Measurements from ENCODE around the gene CCDC102A. TPM values are rescaled to one million over a fixed set of nuclear protein-coding genes. Genes with fewer than 3 reads are reported as not detected.

The CCDC102A gene
- total and polyA plus RNA-seq, 10 of the 15 experiments (the other 5 are each of a cell fraction or from before 2014, with no cell fraction given) = 0.03 to 5.9 (median 2.4) TPM

DNA sequence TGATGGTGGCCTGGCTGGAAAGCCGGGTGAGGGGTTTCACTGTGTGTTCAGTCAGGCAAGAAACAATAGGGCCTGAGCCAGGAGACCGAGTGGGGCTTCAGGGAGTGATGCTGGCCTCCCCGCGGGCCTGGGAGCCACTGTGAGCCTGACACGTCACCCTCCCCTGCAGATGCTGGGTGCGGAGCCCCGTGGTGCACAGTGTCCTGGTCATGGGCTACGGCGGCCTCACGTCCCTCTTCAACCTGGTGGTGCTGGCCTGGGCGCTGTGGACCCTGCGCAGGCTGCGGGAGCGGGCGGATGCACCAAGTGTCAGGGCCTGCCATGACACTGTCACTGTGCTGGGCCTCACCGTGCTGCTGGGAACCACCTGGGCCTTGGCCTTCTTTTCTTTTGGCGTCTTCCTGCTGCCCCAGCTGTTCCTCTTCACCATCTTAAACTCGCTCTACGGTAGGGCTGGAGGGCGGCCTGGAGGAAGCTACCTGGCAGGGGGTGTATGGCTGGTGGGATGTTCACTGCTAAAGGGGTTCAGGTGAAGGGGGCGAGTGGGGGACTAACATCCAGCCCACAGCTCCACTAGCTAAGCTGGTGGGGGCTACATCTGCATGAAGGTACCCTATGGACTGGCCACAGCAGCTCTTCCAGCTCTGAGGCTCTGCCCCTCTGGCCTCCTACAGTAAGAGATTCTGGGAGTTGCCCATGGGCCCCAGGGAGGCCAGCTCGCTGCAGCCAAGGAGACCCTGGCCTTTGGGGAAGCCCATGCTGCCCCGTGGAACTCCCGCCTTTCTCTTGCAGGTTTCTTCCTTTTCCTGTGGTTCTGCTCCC is 38.5 kb upstream of the CCDC102A start:
- H3K9ac ChIP-seq (ENCODE audit: control insufficient read depth, insufficient read depth, low read length) = no peak overlapping the region
- SMC1A ChIA-PET (ENCODE audit: uncharacterized antibody, unreplicated experiment) = interaction anchor here (1.1 to 5.2 kb wide), 11 partner anchors 11 to 161 kb away, joined by 3 to 54 read pairs (median 7); partner anchors contain the start of genes ADGRG5 and KATNB1
- 87% methylated on average over 24 of the region's 24 CpGs for WGBS (ENCODE audit: insufficient coverage, insufficient replicate concordance, low lambda C conversion rate, missing lambda C conversion rate)
- no peak overlapping the region for H3K4me3 ChIP-seq
- no peak for DNase-seq (ENCODE audit: low read depth, low spot score)
- FAIRE-seq = no peak
- POLR2A ChIA-PET = no interaction called here
- no peak overlapping the region for H3K27ac ChIP-seq (ENCODE audit: control insufficient read depth, insufficient read depth)
- no TSS peak for BruUV-seq (replicated peaks)
- TF ChIP-seq POLR2A (IDR thresholded peaks at IDR 0.05; ENCODE audit: low read depth, low read length) = peak; percentile 22; the same call in 1 of the 2 replicates
- TF ChIP-seq MYC (IDR thresholded peaks at IDR 0.05; ENCODE audit: insufficient read depth, insufficient read length, insufficient replicate concordance, low read length, severe bottlenecking) = no peak
- in situ Hi-C loops (cut with MboI) = no loop called here
- H3K36me3 ChIP-seq (ENCODE audit: control insufficient read depth in 2 of 2, insufficient read depth in 2 of 2, low read length in 1 of 2) = peaks cover 5 to 7% of the 10 kb centered on the region in 2 experiments
- no peak overlapping the region for H2AFZ ChIP-seq (ENCODE audit: control insufficient read depth, low read depth, low read length)
- no peak overlapping the region for H3K4me2 ChIP-seq (ENCODE audit: control insufficient read depth, insufficient read depth)
- intact Hi-C loops (cut with micrococcal nuclease; ENCODE audit: unreplicated experiment) = loop anchor here (5.0 kb wide), 2 partner anchors 162 to 432 kb away; partner anchors contain the start of gene KATNB1
- H3K4me1 ChIP-seq (ENCODE audit: control insufficient read depth, insufficient read depth, low read length) = no peaks in the 10 kb centered on the region
- H4K20me1 ChIP-seq (ENCODE audit: control insufficient read depth, insufficient read depth) = no peaks in the 10 kb centered on the region
- H3K79me2 ChIP-seq (ENCODE audit: control insufficient read depth, insufficient read depth, low read length) = no peaks in the 10 kb centered on the region
- RAD21 ChIA-PET (ENCODE audit: unreplicated experiment) = interaction anchor here (0.8 to 3.8 kb wide), 11 partner anchors 18 to 128 kb away, joined by 3 to 36 read pairs (median 7); partner anchors contain the start of genes CIAPIN1 and COQ9
- no peaks in the 10 kb centered on the region for H3K27me3 ChIP-seq (replicated peaks in 1 of 2; ENCODE audit: control insufficient read depth in 2 of 2, insufficient read depth in 2 of 2, low read length in 1 of 2)
- no peaks in the 10 kb centered on the region for H3K9me3 ChIP-seq (replicated peaks; ENCODE audit: control insufficient read depth, insufficient read depth, low read length)
- no peak for ATAC-seq
- CTCF ChIA-PET = interaction anchor here (0.7 to 6.1 kb wide), 24 partner anchors 11 to 274 kb away, joined by 3 to 118 read pairs (median 5); partner anchors contain the start of gene KATNB1

DNA sequence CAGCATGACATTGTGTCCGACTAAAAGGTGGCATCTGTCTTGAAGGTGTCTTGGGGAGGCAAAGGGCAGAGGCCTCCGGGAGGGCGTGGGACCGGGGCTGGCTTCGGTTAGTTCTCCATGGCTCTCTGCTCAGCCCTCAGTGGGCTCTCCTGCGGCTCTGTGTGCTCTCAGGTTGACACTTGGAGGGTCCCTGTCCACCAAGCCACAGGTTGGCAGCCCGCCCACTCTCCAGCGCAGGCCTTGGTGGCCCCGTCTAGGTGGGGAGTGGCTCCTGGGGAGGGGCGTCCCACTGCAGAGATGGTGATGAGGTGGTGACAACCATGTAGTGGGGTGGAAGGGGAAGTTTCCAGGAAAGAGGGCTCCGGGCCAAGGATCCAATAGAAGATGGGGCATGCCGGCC is 37.7 kb upstream of the CCDC102A start:
- WGBS (ENCODE audit: insufficient coverage, insufficient replicate concordance, low lambda C conversion rate, missing lambda C conversion rate) = 85% methylated on average over 12 of the region's 12 CpGs
- H3K36me3 ChIP-seq (ENCODE audit: control insufficient read depth in 2 of 2, insufficient read depth in 2 of 2, low read length in 1 of 2) = peaks cover 5 to 11% of the 10 kb centered on the region in 2 experiments

More for the DNA sequence above, 37.7 kb upstream of the CCDC102A start:
- Histone ChIP-seq H3K4me2 (ENCODE audit: control insufficient read depth, insufficient read depth) (no peak overlapping the region), H3K9me3 (replicated peaks; ENCODE audit: control insufficient read depth, insufficient read depth, low read length) (no peaks in the 10 kb centered on the region; the same call in 2 of the 3 replicates), H2AFZ (ENCODE audit: control insufficient read depth, low read depth, low read length) (no peak overlapping the region), H3K79me2 (ENCODE audit: control insufficient read depth, insufficient read depth, low read length) (no peaks in the 10 kb centered on the region), H3K4me1 (ENCODE audit: control insufficient read depth, insufficient read depth, low read length) (no peaks in the 10 kb centered on the region), H4K20me1 (ENCODE audit: control insufficient read depth, insufficient read depth) (no peaks in the 10 kb centered on the region), H3K27ac (ENCODE audit: control insufficient read depth, insufficient read depth) (no peak overlapping the region), H3K4me3 (no peak overlapping the region), H3K9ac (ENCODE audit: control insufficient read depth, insufficient read depth, low read length) (no peak overlapping the region), H3K27me3 (replicated peaks in 1 of 2; ENCODE audit: control insufficient read depth in 2 of 2, insufficient read depth in 2 of 2, low read length in 1 of 2) (no peaks in the 10 kb centered on the region)
- ChIA-PET SMC1A (ENCODE audit: uncharacterized antibody, unreplicated experiment) (interaction anchor here (3.5 to 5.2 kb wide), 2 partner anchors 29 to 73 kb away, joined by 23 to 54 read pairs; no protein-coding TSS in a partner anchor), CTCF (interaction anchor here (1.1 to 3.3 kb wide), 5 partner anchors 8 to 20 kb away, joined by 3 to 25 read pairs (median 4); no protein-coding TSS in a partner anchor), POLR2A (no interaction called here), RAD21 (ENCODE audit: unreplicated experiment) (no interaction called here)
- DNase-seq (ENCODE audit: low read depth, low spot score) = no peak
- intact Hi-C loops (cut with micrococcal nuclease; ENCODE audit: unreplicated experiment) (no loop called here), in situ Hi-C loops (cut with MboI) (no loop called here)
- no TSS peak for BruUV-seq (replicated peaks)
- no peak for ATAC-seq
- no peak for FAIRE-seq
- TF ChIP-seq BRCA1 (IDR thresholded peaks at IDR 0.05; ENCODE audit: low read depth, low read length) (no peak), YY1 (IDR thresholded peaks at IDR 0.05; ENCODE audit: low read depth, low read length) (no peak), BMI1 (IDR thresholded peaks at IDR 0.05; ENCODE audit: borderline replicate concordance) (no peak), EED (IDR thresholded peaks at IDR 0.05; ENCODE audit: low read depth) (no peak), ZNF24 (IDR thresholded peaks at IDR 0.05) (no peak), MXI1 (IDR thresholded peaks at IDR 0.05; ENCODE audit: low read depth, low read length) (no peak), EGR1 (IDR thresholded peaks at IDR 0.05; ENCODE audit: borderline replicate concordance in 1 of 2, low read depth in 2 of 2, low read length in 2 of 2) (no peak), NRF1 (conservative IDR thresholded peaks at IDR 0.05; ENCODE audit: low read depth, low read length) (no peak), RAD21 (IDR thresholded peaks at IDR 0.05; ENCODE audit: insufficient read depth, low read depth, low read length) (no peak)
- TF ChIP-seq, protein P1, sequence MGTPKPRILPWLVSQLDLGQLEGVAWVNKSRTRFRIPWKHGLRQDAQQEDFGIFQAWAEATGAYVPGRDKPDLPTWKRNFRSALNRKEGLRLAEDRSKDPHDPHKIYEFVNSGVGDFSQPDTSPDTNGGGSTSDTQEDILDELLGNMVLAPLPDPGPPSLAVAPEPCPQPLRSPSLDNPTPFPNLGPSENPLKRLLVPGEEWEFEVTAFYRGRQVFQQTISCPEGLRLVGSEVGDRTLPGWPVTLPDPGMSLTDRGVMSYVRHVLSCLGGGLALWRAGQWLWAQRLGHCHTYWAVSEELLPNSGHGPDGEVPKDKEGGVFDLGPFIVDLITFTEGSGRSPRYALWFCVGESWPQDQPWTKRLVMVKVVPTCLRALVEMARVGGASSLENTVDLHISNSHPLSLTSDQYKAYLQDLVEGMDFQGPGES (IDR thresholded peaks at IDR 0.05) = no peak
- TF ChIP-seq, protein P2, sequence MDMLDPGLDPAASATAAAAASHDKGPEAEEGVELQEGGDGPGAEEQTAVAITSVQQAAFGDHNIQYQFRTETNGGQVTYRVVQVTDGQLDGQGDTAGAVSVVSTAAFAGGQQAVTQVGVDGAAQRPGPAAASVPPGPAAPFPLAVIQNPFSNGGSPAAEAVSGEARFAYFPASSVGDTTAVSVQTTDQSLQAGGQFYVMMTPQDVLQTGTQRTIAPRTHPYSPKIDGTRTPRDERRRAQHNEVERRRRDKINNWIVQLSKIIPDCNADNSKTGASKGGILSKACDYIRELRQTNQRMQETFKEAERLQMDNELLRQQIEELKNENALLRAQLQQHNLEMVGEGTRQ (IDR thresholded peaks at IDR 0.05; ENCODE audit: borderline replicate concordance, low read depth, low read length) = no peak

All from GM12878 (cell line).